K562 (cell line): ENCODE data around the gene BBS1. TPM values are rescaled to one million over a fixed set of nuclear protein-coding genes. Genes with fewer than 3 reads are reported as not detected.

Experiments
- CBFA2T2 ChIP-seq: fragments of 450-650 bp; conservative IDR thresholded peaks from 2 replicates; pipeline ENCODE4 v1.6.1; 2017; ENCODE audit warnings: mild to moderate bottlenecking
- CBX5 ChIP-seq: IDR thresholded peaks from 2 replicates; pipeline ENCODE4 v1.6.1; 2014; ENCODE audit warnings: low read depth, borderline replicate concordance
- CHCHD3 ChIP-seq: fragments of 250-450 bp; sonication (Bioruptor Pico); IDR thresholded peaks from 2 replicates; pipeline ENCODE4 v2.1.2; 2022; ENCODE audit warnings: mild to moderate bottlenecking
- COPS2 ChIP-seq: fragments of 450-650 bp; conservative IDR thresholded peaks from 2 replicates; pipeline ENCODE4 v1.6.1; 2016; ENCODE audit warnings: mild to moderate bottlenecking, moderate library complexity
- HNRNPH1 ChIP-seq: fragments of 200-400 bp; formaldehyde crosslinking; optimal IDR thresholded peaks from 2 replicates; pipeline ENCODE3; 2017; ENCODE audit warnings: low read depth, mild to moderate bottlenecking, low read length, moderate library complexity
- MEF2D ChIP-seq: conservative IDR thresholded peaks from 2 replicates; pipeline ENCODE4 v1.6.1; 2016; ENCODE audit warnings: low read depth, missing genetic modification characterization, missing compliant biosample characterization
- MTF1 ChIP-seq: fragments of 250-450 bp; sonication (Bioruptor Pico); IDR thresholded peaks from 2 replicates; pipeline ENCODE4 v1.9.0; 2021; ENCODE audit warnings: moderate library complexity, mild to moderate bottlenecking, inconsistent platforms, borderline replicate concordance
- NFIX ChIP-seq: fragments of 250-450 bp; sonication (Bioruptor Pico); IDR thresholded peaks from 2 replicates; pipeline ENCODE4 v1.4.0; 2020; ENCODE audit warnings: low read depth, mild to moderate bottlenecking, moderate library complexity
- RNF219 ChIP-seq: fragments of 250-450 bp; sonication (Bioruptor Pico); IDR thresholded peaks from 2 replicates; pipeline ENCODE4 v1.5.0; 2022; ENCODE audit warnings: mild to moderate bottlenecking
- SRF ChIP-seq, 2 experiments: fragments of 250-450, 450-650 bp in 1 of 2; sonication (Bioruptor Pico) in 1 of 2; sonication (generic) in 1 of 2; formaldehyde crosslinking; IDR thresholded peaks; 2 replicates each; pipeline versions ENCODE4 v1.5.0 to v1.5.1; 2020 to 2022; ENCODE audit warnings: mild to moderate bottlenecking in 1 of 2, missing genetic modification reagents in 1 of 2
- ZBTB12 ChIP-seq: fragments of 250-450 bp; sonication (Bioruptor Pico); IDR thresholded peaks from 2 replicates; pipeline ENCODE4 v1.4.0; 2020
- ZNF354B ChIP-seq: fragments of 250-450 bp; sonication (Bioruptor Pico); IDR thresholded peaks from 2 replicates; pipeline ENCODE4 v1.4.0; 2020
- ZNF395 ChIP-seq: fragments of 200-800 bp; sonication (Bioruptor generic); IDR thresholded peaks from 2 replicates; pipeline ENCODE4 v1.6.1; 2017; ENCODE audit warnings: missing genetic modification characterization, missing compliant biosample characterization
- ZNF511 ChIP-seq: sonication (generic); formaldehyde crosslinking; IDR thresholded peaks from 2 replicates; pipeline ENCODE4 v1.8.0; 2022; ENCODE audit warnings: mild to moderate bottlenecking, missing genetic modification reagents
- ZNF639 ChIP-seq, 2 experiments: fragments of 200-800 bp in 1 of 2; sonication (Bioruptor generic) in 1 of 2; sonication (generic) in 1 of 2; formaldehyde crosslinking in 1 of 2; IDR thresholded peaks in 1 of 2; conservative IDR thresholded peaks in 1 of 2; 2 replicates each; pipeline versions ENCODE4 v1.5.0 to v1.6.1; 2016 to 2020; ENCODE audit warnings: missing compliant biosample characterization in 1 of 2, missing genetic modification characterization in 1 of 2, missing genetic modification reagents in 1 of 2
- ZNF699 ChIP-seq: fragments of 250-450 bp; sonication (Bioruptor Pico); IDR thresholded peaks from 2 replicates; pipeline ENCODE4 v1.8.0; 2021; ENCODE audit warnings: mild to moderate bottlenecking, moderate library complexity; ENCODE audit not compliant: insufficient replicate concordance
- ZNF717 ChIP-seq: fragments of 250-450 bp; sonication (Bioruptor Pico); IDR thresholded peaks from 2 replicates; pipeline ENCODE4 v1.5.0; 2021
- ZNF740 ChIP-seq, 3 experiments: fragments of 200-800 bp in 1 of 3; sonication (Bioruptor generic) in 1 of 3; sonication (generic) in 1 of 3; formaldehyde crosslinking in 1 of 3; IDR thresholded peaks; 2 replicates each; pipeline versions ENCODE4 v1.6.1 to v1.8.0; 2016 to 2022; ENCODE audit warnings: mild to moderate bottlenecking in 2 of 3, missing compliant biosample characterization in 2 of 3, missing genetic modification characterization in 2 of 3, missing genetic modification reagents in 1 of 3
- polyA plus RNA-seq, 8 experiments: library from polyadenylated mRNA; depleted of rRNA in 4 of 8; stranded (reverse) in 5 of 8; unstranded in 3 of 8; fragments of >200 nt; fragmentation: Nextera tagmentation in 2 of 8; fragmentation: Illumina TruSeq in 1 of 8; extraction: Ambion mirVana in 2 of 8; extraction: Trizol in 1 of 8; gene quantifications; 2 replicates each; pipeline versions ENCODE4 v1.2.1 to v1.2.3, GENCODE V29; 2011 to 2014; ENCODE audit warnings: inconsistent platforms in 1 of 8, missing spikeins in 1 of 8
- total RNA-seq, 7 experiments: library from RNA; depleted of rRNA in 6 of 7; stranded (reverse); fragments of >200 nt in 6 of 7; fragmentation: Illumina TruSeq in 2 of 7; extraction: Trizol in 2 of 7; gene quantifications; 2 replicates each; pipeline versions ENCODE4 v1.2.1 to v1.2.3, GENCODE V29; 2011 to 2021; ENCODE audit warnings: low replicate concordance in 1 of 7

BBS1 gene
- total and polyA plus RNA-seq, 9 of the 15 experiments (the other 6 are each of a cell fraction or from before 2014, with no cell fraction given), result 9.0 to 19.8 (median 12.1) TPM

GRCh38 chr11:66480117-66480938 is 30.1 kb upstream of the BBS1 start, which contains the start of gene DPP3 (continued):
- TF ChIP-seq SRF (CRISPR knock-in tag; IDR thresholded peaks at IDR 0.05), result peak in 1 of 2 experiments; percentile 60; a peak in 2 of 4 replicates
- TF ChIP-seq CBX5, result no peak
- no peak for TF ChIP-seq HNRNPH1
- no peak for TF ChIP-seq MEF2D (tag)
- TF ChIP-seq ZNF354B, result no peak
- TF ChIP-seq ZNF699 (CRISPR knock-in tag), result no peak
- TF ChIP-seq RNF219 (CRISPR knock-in tag), result no peak
- peak in 1 of 2 experiments; percentile 56; a peak in 1 of 4 replicates for TF ChIP-seq ZNF639 (CRISPR knock-in tag; conservative IDR thresholded peaks at IDR 0.05 in 1 of 2, IDR thresholded peaks at IDR 0.05 in 1 of 2)
- TF ChIP-seq CBFA2T2, result no peak
- TF ChIP-seq CHCHD3 (CRISPR knock-in tag), result no peak
- TF ChIP-seq ZNF717 (CRISPR knock-in tag), result no peak
- no peak for TF ChIP-seq ZBTB12 (CRISPR knock-in tag)
- no peak for TF ChIP-seq MTF1
- TF ChIP-seq NFIX (CRISPR knock-in tag), result no peak
- 0 out of 2 replicates have a peak, but pooled peaks have one; percentile 57 for TF ChIP-seq ZNF395
- peak; percentile 86 for TF ChIP-seq ZNF740 (CRISPR knock-in tag; IDR thresholded peaks at IDR 0.05)
- TF ChIP-seq ZNF740 (tag; IDR thresholded peaks at IDR 0.05), result peak in 1 of 2 experiments; percentile 88; a peak in 1 of 4 replicates
- no peak for TF ChIP-seq COPS2
- 0 out of 2 replicates have a peak, but pooled peaks have one; percentile 24 for TF ChIP-seq ZNF511
